GM18907 (cell line): ENCODE results near the gene TSNAX.
"Not testable (repeated sequence)": the region's sequence is repeated elsewhere in the genome, so short reads cannot be mapped to it uniquely, and the experiment has no call there.

ENCODE experiments used
- ATAC-seq: cut with Tn5 transposase; IDR thresholded peaks from one replicate; pipeline ENCODE4 v1.9.1; 2021; ENCODE audit warnings: mild to moderate bottlenecking, moderate library complexity; ENCODE audit not compliant: unreplicated experiment

Gene TSNAX

GRCh38 chr1:231528172-231529029 is at the start of gene TSNAX:
Gene TSNAX (plus strand): TSS chr1:231528669. CDS start chr1:231528811, 142 bp downstream.
- peak; percentile 95 for ATAC-seq

GRCh38 chr1:231478811-231479210 is 49.7 kb upstream of the TSNAX start:
- no peak for ATAC-seq

GRCh38 chr1:231480008-231480407 is 48.5 kb upstream of the TSNAX start:
- ATAC-seq: no peak

GRCh38 chr1:231481289-231481688 is 47.2 kb upstream of the TSNAX start:
- no peak for ATAC-seq

- ATAC-seq: no peak
Measured at GRCh38 chr1:231485029-231485784, 43.3 kb upstream of the TSNAX start.

- ATAC-seq: no peak
Measured at GRCh38 chr1:231487019-231487418, 41.5 kb upstream of the TSNAX start.

GRCh38 chr1:231487910-231488309 is 40.6 kb upstream of the TSNAX start:
- ATAC-seq: no peak

GRCh38 chr1:231493421-231494185 is 34.9 kb upstream of the TSNAX start:
- ATAC-seq: no peak

GRCh38 chr1:231494439-231495110 is 33.9 kb upstream of the TSNAX start:
- no peak for ATAC-seq

- ATAC-seq: no peak
Measured at GRCh38 chr1:231497629-231498152, 30.8 kb upstream of the TSNAX start.

- ATAC-seq: no peak
Measured at GRCh38 chr1:231499148-231499763, 29.2 kb upstream of the TSNAX start.

GRCh38 chr1:231500666-231501065 is 27.8 kb upstream of the TSNAX start:
- ATAC-seq: no peak

GRCh38 chr1:231503168-231503567 is 25.3 kb upstream of the TSNAX start:
- ATAC-seq: not testable (repeated sequence)

GRCh38 chr1:231507476-231508355 is 20.8 kb upstream of the TSNAX start:
- ATAC-seq: no peak

- no peak for ATAC-seq
Measured at GRCh38 chr1:231508497-231508896, 20.0 kb upstream of the TSNAX start.

- ATAC-seq: no peak
Measured at GRCh38 chr1:231508941-231509340, 19.5 kb upstream of the TSNAX start.

- peak; percentile 41 for ATAC-seq
Measured at GRCh38 chr1:231512147-231512698, 16.2 kb upstream of the TSNAX start.

GRCh38 chr1:231515748-231516147 is 12.7 kb upstream of the TSNAX start:
- ATAC-seq: no peak

- ATAC-seq: no peak
Measured at GRCh38 chr1:231517076-231517475, 11.4 kb upstream of the TSNAX start.
